ENCODE data around the gene ENPP7.

The ENPP7 gene

GRCh38 chr17:79781012-79781650, 50.4 kb downstream of the ENPP7 start:
- no peak for DNase-seq
- no peak for TF ChIP-seq CTCF (IDR thresholded peaks at IDR 0.05; ENCODE audit: low read depth, low read length)
- no peaks in the 10 kb centered on the region for H3K27me3 ChIP-seq (ENCODE audit: insufficient read depth, low read depth, severe bottlenecking)
- H3K4me3 ChIP-seq (ENCODE audit: low read depth, low read length) = no peak overlapping the region
- H3K27ac ChIP-seq = no peak overlapping the region
- peaks cover 75% of the 10 kb centered on the region for H3K36me3 ChIP-seq
- no peaks in the 10 kb centered on the region for H3K9me3 ChIP-seq (ENCODE audit: severe bottlenecking)

- no peak for TF ChIP-seq CTCF (IDR thresholded peaks at IDR 0.05; ENCODE audit: low read depth, low read length)
- Histone ChIP-seq H3K4me3 (ENCODE audit: low read depth, low read length) (no peak overlapping the region), H3K9me3 (ENCODE audit: severe bottlenecking) (no peaks in the 10 kb centered on the region), H3K27me3 (ENCODE audit: insufficient read depth, low read depth, severe bottlenecking) (no peaks in the 10 kb centered on the region), H3K36me3 (peaks cover 83% of the 10 kb centered on the region), H3K27ac (no peak overlapping the region)
- DNase-seq = no peak
Measured at GRCh38 chr17:79781736-79782575, 51.2 kb downstream of the ENPP7 start.

- H3K27me3 ChIP-seq (ENCODE audit: insufficient read depth, low read depth, severe bottlenecking) = no peaks in the 10 kb centered on the region
- no peak overlapping the region for H3K27ac ChIP-seq
- no peak for TF ChIP-seq CTCF (IDR thresholded peaks at IDR 0.05; ENCODE audit: low read depth, low read length)
- peaks cover 82% of the 10 kb centered on the region for H3K36me3 ChIP-seq
- H3K9me3 ChIP-seq (ENCODE audit: severe bottlenecking) = no peaks in the 10 kb centered on the region
- no peak overlapping the region for H3K4me3 ChIP-seq (ENCODE audit: low read depth, low read length)
- DNase-seq = no peak
Measured at GRCh38 chr17:79783891-79784290, 53.1 kb downstream of the ENPP7 start.

GRCh38 chr17:79784353-79785016, 53.7 kb downstream of the ENPP7 start:
- no peak for DNase-seq
- Histone ChIP-seq H3K9me3 (ENCODE audit: severe bottlenecking) (no peaks in the 10 kb centered on the region), H3K27ac (no peak overlapping the region), H3K27me3 (ENCODE audit: insufficient read depth, low read depth, severe bottlenecking) (no peaks in the 10 kb centered on the region), H3K4me3 (ENCODE audit: low read depth, low read length) (no peak overlapping the region), H3K36me3 (peaks cover 76% of the 10 kb centered on the region)
- no peak for TF ChIP-seq CTCF (IDR thresholded peaks at IDR 0.05; ENCODE audit: low read depth, low read length)

- no peaks in the 10 kb centered on the region for H3K9me3 ChIP-seq (ENCODE audit: severe bottlenecking)
- DNase-seq = no peak
- no peak overlapping the region for H3K27ac ChIP-seq
- H3K27me3 ChIP-seq (ENCODE audit: insufficient read depth, low read depth, severe bottlenecking) = no peaks in the 10 kb centered on the region
- H3K4me3 ChIP-seq (ENCODE audit: low read depth, low read length) = no peak overlapping the region
- no peak for TF ChIP-seq CTCF (IDR thresholded peaks at IDR 0.05; ENCODE audit: low read depth, low read length)
- H3K36me3 ChIP-seq = peaks cover 68% of the 10 kb centered on the region
Measured at GRCh38 chr17:79785017-79785899, 54.5 kb downstream of the ENPP7 start.

All from WERI-Rb-1 (cell line).